ENCODE measurements around the gene AGPAT2. TPM values are rescaled to one million over a fixed set of nuclear protein-coding genes. Genes with fewer than 3 reads are reported as not detected.

The AGPAT2 gene
- total RNA-seq, 1 donor from 2014 or later = 36.4 TPM

- no peak overlapping the region for H3K4me3 Mint-ChIP-seq (ENCODE audit: unreplicated experiment)
- H3K36me3 Mint-ChIP-seq (ENCODE audit: unreplicated experiment) = no peaks in the 10 kb centered on the region
- no peak overlapping the region for H3K27ac Mint-ChIP-seq (ENCODE audit: unreplicated experiment)
- H3K9me3 Mint-ChIP-seq (ENCODE audit: unreplicated experiment) = no peaks in the 10 kb centered on the region
- H3K4me1 Mint-ChIP-seq (ENCODE audit: unreplicated experiment) = peaks cover 13% of the 10 kb centered on the region
- no peaks in the 10 kb centered on the region for H3K27me3 Mint-ChIP-seq (ENCODE audit: unreplicated experiment)
- no peak for DNase-seq (ENCODE audit: extremely low spot score, unreplicated experiment)
- TF ChIP-seq CTCF (IDR thresholded peaks at IDR 0.05) = no peak
Measured at GRCh38 chr9:136667940-136668760, 19.1 kb downstream of the AGPAT2 start.

DNA sequence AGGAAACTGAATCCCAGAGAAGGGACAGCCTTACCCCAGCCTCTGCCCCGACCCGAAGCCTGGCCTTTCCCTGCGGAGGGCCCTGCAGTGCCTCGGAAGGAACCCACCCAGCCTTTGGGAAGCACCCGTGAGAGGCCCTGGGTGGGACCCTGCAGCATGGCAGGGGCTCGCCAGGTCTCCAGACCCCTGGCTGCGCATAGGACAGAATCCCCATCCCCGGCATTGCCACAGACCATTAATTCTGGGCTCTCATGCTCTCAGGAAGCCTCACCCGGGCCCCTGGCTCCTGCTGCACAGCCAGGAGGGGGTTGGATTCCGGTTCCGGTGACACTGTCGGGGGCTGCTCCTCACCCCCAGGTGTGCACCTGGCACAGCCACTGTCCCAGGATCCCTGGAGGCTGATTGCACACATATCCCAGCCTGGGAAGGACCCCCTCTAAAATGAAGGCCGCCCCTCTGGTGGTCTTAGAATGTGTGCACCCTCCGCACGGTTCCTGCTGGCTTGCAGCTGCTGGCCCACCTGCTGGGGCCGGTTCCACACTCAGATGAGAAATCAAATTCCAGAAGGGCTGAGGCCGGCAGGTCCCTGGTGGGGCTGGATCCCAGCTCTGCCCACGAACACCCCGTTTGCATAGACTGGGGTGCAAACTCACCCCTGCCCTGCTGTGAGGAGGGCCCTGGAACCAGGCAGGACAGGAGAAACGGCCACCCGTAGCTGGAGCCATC is 19.9 kb downstream of the AGPAT2 start:
- DNase-seq (ENCODE audit: extremely low spot score, unreplicated experiment) = no peak
- Mint-ChIP-seq H3K27ac (ENCODE audit: unreplicated experiment) (no peak overlapping the region), H3K27me3 (ENCODE audit: unreplicated experiment) (no peaks in the 10 kb centered on the region), H3K36me3 (ENCODE audit: unreplicated experiment) (no peaks in the 10 kb centered on the region), H3K4me1 (ENCODE audit: unreplicated experiment) (peaks cover 13% of the 10 kb centered on the region), H3K9me3 (ENCODE audit: unreplicated experiment) (no peaks in the 10 kb centered on the region), H3K4me3 (ENCODE audit: unreplicated experiment) (no peak overlapping the region)
- TF ChIP-seq CTCF (IDR thresholded peaks at IDR 0.05) = no peak

GRCh38 chr9:136666372-136667213 is 20.7 kb downstream of the AGPAT2 start:
- H3K4me3 Mint-ChIP-seq (ENCODE audit: unreplicated experiment) = peak overlapping the region; percentile 42
- no peaks in the 10 kb centered on the region for H3K9me3 Mint-ChIP-seq (ENCODE audit: unreplicated experiment)
- no peak for DNase-seq (ENCODE audit: extremely low spot score, unreplicated experiment)
- TF ChIP-seq CTCF (IDR thresholded peaks at IDR 0.05) = no peak
- no peaks in the 10 kb centered on the region for H3K36me3 Mint-ChIP-seq (ENCODE audit: unreplicated experiment)
- H3K4me1 Mint-ChIP-seq (ENCODE audit: unreplicated experiment) = peaks cover 13% of the 10 kb centered on the region
- H3K27ac Mint-ChIP-seq (ENCODE audit: unreplicated experiment) = no peak overlapping the region
- no peaks in the 10 kb centered on the region for H3K27me3 Mint-ChIP-seq (ENCODE audit: unreplicated experiment)

GRCh38 chr9:136665704-136666371 is 21.4 kb downstream of the AGPAT2 start:
- no peak for TF ChIP-seq CTCF (IDR thresholded peaks at IDR 0.05)
- H3K4me3 Mint-ChIP-seq (ENCODE audit: unreplicated experiment) = no peak overlapping the region
- H3K27ac Mint-ChIP-seq (ENCODE audit: unreplicated experiment) = no peak overlapping the region
- peaks cover 13% of the 10 kb centered on the region for H3K4me1 Mint-ChIP-seq (ENCODE audit: unreplicated experiment)
- no peaks in the 10 kb centered on the region for H3K27me3 Mint-ChIP-seq (ENCODE audit: unreplicated experiment)
- no peaks in the 10 kb centered on the region for H3K9me3 Mint-ChIP-seq (ENCODE audit: unreplicated experiment)
- no peaks in the 10 kb centered on the region for H3K36me3 Mint-ChIP-seq (ENCODE audit: unreplicated experiment)
- DNase-seq (ENCODE audit: extremely low spot score, unreplicated experiment) = no peak

Measured in osteocyte (in vitro differentiated cells).